GM12891 (cell line): Measurements from ENCODE around the gene PRB3.

ENCODE experiments used
- POLR2A ChIP-seq: IDR thresholded peaks from 2 replicates; pipeline ENCODE4 v1.6.1; 2011; ENCODE audit warnings: low read depth, low read length, control low read depth
- POLR2AphosphoS5 ChIP-seq: IDR thresholded peaks from 2 replicates; pipeline ENCODE4 v1.6.1; 2011; ENCODE audit warnings: low read depth, low read length, control low read depth
- POU2F2 ChIP-seq: IDR thresholded peaks from 2 replicates; pipeline ENCODE4 v1.6.1; 2011; ENCODE audit warnings: low read depth, mild to moderate bottlenecking, control low read depth, low read length, moderate library complexity
- SPI1 ChIP-seq: IDR thresholded peaks from 2 replicates; pipeline ENCODE4 v1.6.1; 2011; ENCODE audit warnings: low read depth, low read length, control low read depth
- TAF1 ChIP-seq: IDR thresholded peaks from 2 replicates; pipeline ENCODE4 v1.6.1; 2011; ENCODE audit warnings: low read depth, low read length, control low read depth

DNA sequence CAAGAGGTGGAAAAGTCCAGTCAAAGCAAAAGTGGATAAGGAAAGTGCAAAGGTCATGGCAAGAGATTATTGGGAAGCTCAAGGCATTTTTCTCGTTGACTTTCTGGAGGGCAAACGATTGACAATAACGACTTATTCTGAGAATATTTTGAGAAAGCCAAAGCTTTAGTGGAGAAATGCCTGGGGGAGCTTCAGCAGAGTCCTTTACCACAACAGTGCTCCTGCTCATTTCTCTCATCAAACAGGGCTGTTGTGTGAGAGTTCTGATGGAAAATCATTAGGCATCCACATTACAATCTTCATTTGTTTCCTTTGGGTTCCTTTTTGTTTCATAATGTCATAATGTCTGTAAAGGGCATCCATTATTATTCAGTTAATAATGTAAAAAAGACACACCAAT is 26.9 kb downstream of the PRB3 start:
- TF ChIP-seq POLR2AphosphoS5 (no peak), POLR2A (no peak), TAF1 (no peak), POU2F2 (no peak), SPI1 (no peak)
